Pancreas (tissue), 10 donors: ENCODE results near the gene EXTL1. TPM values are rescaled to one million over a fixed set of nuclear protein-coding genes. Genes with fewer than 3 reads are reported as not detected.
"Not testable (repeated sequence)": the region's sequence is repeated elsewhere in the genome, so short reads cannot be mapped to it uniquely, and the experiment has no call there.

ENCODE experiments used
- ATAC-seq, 4 donors: fragments of 200-7000 bp; cut with Tn5 transposase; one replicate each; pipeline versions ENCODE4 v1.8.0 to v1.9.1; 2020; ENCODE audit warnings: mild to moderate bottlenecking in 4 of 4, moderate library complexity in 4 of 4
- DNase-seq, 6 donors: peaks; one replicate each; pipeline ENCODE4 v3.0.0-alpha.2; 2020
- FAIRE-seq: peaks from 2 replicates; lab custom pipeline; 2012; peaks lifted over from hg19 to GRCh38; lab: Jason Lieb, UNC
- H3K27ac ChIP-seq, 4 donors: fragments of 200-600 bp; sonication (generic); 1 replicate in 3 of 4; 2 replicates in 1 of 4; pipeline versions ENCODE4 v1.5.0 to v1.8.0; 2020
- H3K27me3 ChIP-seq, 4 donors: fragments of 200-600 bp; one replicate each; pipeline ENCODE4 v1.8.0; 2021
- H3K36me3 ChIP-seq, 3 donors: fragments of 200-600 bp; sonication (generic) in 1 of 3; one replicate each; pipeline versions ENCODE4 v1.5.0 to v1.8.0; 2020 to 2021
- H3K4me1 ChIP-seq, 3 donors: fragments of 200-600 bp; one replicate each; pipeline ENCODE4 v1.8.0; 2021
- H3K4me3 ChIP-seq, 4 donors: fragments of 200-600 bp; sonication (generic) in 2 of 4; one replicate each; pipeline versions ENCODE4 v1.5.0 to v1.8.0; 2020 to 2021
- H3K9me3 ChIP-seq, 4 donors: fragments of 200-600 bp; one replicate each; pipeline ENCODE4 v1.8.0; 2021
- WGBS, 2 donors: extraction: QIAGEN DNeasy Blood & Tissue Kit; methylation state at CpG; one replicate each; pipeline ENCODE4 v1.1.7; 2013; 5-methylcytosine and 5-hydroxymethylcytosine counted together
- intact Hi-C, 3 donors: fragments of 100-400 bp; cut with DNase I; formaldehyde crosslinking; loops; one replicate each; pipeline versions ENCODE4 v1.11.1 to v1.14.2; 2022
- polyA plus RNA-seq, 2 donors: library from polyadenylated mRNA; stranded (reverse); fragments of 200-250 nt; gene quantifications; one replicate each; pipeline ENCODE4 v1.2.3, GENCODE V29; 2013
- total RNA-seq, 6 donors: library from RNA; stranded (reverse); fragmentation: NEBNext Ultra II Directional in 4 of 6; extraction: Animal tissue kit (Norgen Biotek cat#: 25700) in 4 of 6; gene quantifications; one replicate each; pipeline versions ENCODE4 v1.2.1 to v1.2.4, GENCODE V29; 2021 to 2023
- TF ChIP-seq, protein P1 (sequence below), 4 donors: fragments of 200-600 bp; sonication (generic) in 3 of 4; IDR thresholded peaks; one replicate each; pipeline versions ENCODE4 v1.5.0 to v1.8.0; 2021; ENCODE audit warnings: antibody characterized with exemption in 4 of 4
- donor health status: healthy with polysubstance abuse.
- donor health status: DM: no; HTN: no; CAD: no; lungs with moderate emphysema.
- donor health status: DM: no; HTN: no; CAD: no.
- donor health status: control.
- donor health status: control.
- donor health status: Bipolar disorder and iron deficiency.
- donor health status: DM: yes; HTN: yes; CAD: no.
- donor health status: DM: no; HTN: no; CAD: no.
- donor health status: DM: no; HTN: no; CAD: no.
- donor health status: DM: yes; HTN: yes; CAD: no.

Gene EXTL1
- total and polyA plus RNA-seq, 8 donors, result 0.04 to 0.34 (median 0.18) TPM

DNA sequence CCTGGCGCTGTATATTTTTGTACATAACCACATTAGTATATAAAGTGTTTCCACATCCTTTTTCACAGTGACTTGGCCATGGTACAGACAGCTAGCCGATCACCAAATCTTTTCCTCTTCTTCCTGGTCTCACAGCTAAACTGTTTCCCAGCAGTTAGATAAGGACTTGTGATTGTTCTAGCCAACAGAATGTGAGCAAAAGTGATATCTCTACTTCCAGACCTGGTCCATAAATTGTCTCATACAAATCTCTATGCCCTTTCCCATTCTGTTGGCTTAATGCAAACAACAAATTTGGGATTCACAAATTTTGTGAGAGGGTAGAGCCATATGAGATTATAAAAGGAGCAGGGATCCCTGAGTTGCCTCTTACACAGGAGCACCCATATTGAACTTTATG is 43.2 kb upstream of the EXTL1 start:
- FAIRE-seq (no peak), DNase-seq (no peak), ATAC-seq (no peak)
- no peak overlapping the region for H3K4me3 ChIP-seq
- no peaks in the 10 kb centered on the region for H3K9me3 ChIP-seq
- no peaks in the 10 kb centered on the region for H3K4me1 ChIP-seq
- no peak overlapping the region for H3K27ac ChIP-seq
- H3K36me3 ChIP-seq, result peaks cover 0 to 53% (median 23%) of the 10 kb centered on the region in 3 donors
- TF ChIP-seq, protein P1, sequence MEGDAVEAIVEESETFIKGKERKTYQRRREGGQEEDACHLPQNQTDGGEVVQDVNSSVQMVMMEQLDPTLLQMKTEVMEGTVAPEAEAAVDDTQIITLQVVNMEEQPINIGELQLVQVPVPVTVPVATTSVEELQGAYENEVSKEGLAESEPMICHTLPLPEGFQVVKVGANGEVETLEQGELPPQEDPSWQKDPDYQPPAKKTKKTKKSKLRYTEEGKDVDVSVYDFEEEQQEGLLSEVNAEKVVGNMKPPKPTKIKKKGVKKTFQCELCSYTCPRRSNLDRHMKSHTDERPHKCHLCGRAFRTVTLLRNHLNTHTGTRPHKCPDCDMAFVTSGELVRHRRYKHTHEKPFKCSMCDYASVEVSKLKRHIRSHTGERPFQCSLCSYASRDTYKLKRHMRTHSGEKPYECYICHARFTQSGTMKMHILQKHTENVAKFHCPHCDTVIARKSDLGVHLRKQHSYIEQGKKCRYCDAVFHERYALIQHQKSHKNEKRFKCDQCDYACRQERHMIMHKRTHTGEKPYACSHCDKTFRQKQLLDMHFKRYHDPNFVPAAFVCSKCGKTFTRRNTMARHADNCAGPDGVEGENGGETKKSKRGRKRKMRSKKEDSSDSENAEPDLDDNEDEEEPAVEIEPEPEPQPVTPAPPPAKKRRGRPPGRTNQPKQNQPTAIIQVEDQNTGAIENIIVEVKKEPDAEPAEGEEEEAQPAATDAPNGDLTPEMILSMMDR (IDR thresholded peaks at IDR 0.05), result no peak
- 85 to 89% methylated on average over 2 of the region's 2 CpGs for WGBS, 2 donors
- intact Hi-C loops, result no loop called here
- H3K27me3 ChIP-seq, result no peaks in the 10 kb centered on the region

DNA sequence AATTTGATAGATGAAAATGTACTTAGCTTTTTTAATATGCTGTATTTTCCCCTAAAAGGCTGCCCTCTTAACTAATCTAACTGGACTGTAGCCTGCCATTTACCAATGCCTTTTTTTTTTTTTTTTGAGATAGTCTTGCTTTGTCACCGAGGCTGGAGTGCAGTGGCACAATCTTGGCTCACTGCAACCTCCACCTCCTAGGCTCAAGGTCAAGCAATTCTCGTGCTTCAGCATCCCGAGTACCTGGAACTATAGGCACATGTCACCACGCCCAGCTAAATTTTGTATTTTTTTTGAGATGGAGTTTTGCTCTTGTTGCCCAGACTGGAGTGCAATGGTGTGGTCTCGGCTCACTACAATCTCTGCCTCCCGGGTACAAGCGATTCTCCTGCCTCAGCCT is 42.4 kb upstream of the EXTL1 start:
- H3K27me3 ChIP-seq, result no peaks in the 10 kb centered on the region
- FAIRE-seq (no peak), DNase-seq (peak in 2 of 6 donors; percentile 7 to 20), ATAC-seq (peak in 2 of 4 donors; percentile 24 to 69)
- H3K9me3 ChIP-seq, result no peaks in the 10 kb centered on the region
- TF ChIP-seq, protein P1 (IDR thresholded peaks at IDR 0.05), result no peak
- peaks cover 0 to 55% (median 15%) of the 10 kb centered on the region in 3 donors for H3K36me3 ChIP-seq
- 45 to 56% methylated on average over 7 of the region's 7 CpGs for WGBS, 2 donors
- H3K27ac ChIP-seq, result no peak overlapping the region
- no peaks in the 10 kb centered on the region for H3K4me1 ChIP-seq
- intact Hi-C loops, result no loop called here
- H3K4me3 ChIP-seq, result no peak overlapping the region

DNA sequence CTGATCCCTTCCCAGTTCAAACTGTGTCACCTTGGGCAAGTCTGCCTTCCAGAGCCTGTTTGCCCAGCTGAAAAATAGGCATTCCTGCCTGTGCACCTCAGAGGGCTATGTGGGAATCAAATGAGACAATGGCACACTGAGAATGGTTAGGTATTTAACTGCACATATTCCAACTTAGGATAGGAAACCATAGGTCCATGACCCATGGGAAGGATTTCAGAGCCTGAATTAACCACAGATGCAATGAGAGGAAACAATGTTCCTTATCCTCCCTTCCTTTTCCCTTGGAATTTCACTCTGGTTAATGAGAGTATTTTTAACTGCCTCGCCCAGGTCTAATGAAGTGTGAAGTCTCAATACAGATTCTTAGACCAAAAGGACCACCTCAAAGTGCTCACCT is 36.4 kb upstream of the EXTL1 start:
- H3K9me3 ChIP-seq, result no peaks in the 10 kb centered on the region
- intact Hi-C loops, result no loop called here
- H3K27me3 ChIP-seq, result no peaks in the 10 kb centered on the region
- DNase-seq (no peak), FAIRE-seq (no peak), ATAC-seq (no peak)
- H3K36me3 ChIP-seq, result peaks cover 0 to 34% (median 11%) of the 10 kb centered on the region in 3 donors
- no peaks in the 10 kb centered on the region for H3K4me1 ChIP-seq
- H3K27ac ChIP-seq, result no peak overlapping the region
- H3K4me3 ChIP-seq, result no peak overlapping the region
- 94 to 96% methylated on average over 1 of the region's 1 CpG for WGBS, 2 donors
- TF ChIP-seq, protein P1 (IDR thresholded peaks at IDR 0.05), result no peak

DNA sequence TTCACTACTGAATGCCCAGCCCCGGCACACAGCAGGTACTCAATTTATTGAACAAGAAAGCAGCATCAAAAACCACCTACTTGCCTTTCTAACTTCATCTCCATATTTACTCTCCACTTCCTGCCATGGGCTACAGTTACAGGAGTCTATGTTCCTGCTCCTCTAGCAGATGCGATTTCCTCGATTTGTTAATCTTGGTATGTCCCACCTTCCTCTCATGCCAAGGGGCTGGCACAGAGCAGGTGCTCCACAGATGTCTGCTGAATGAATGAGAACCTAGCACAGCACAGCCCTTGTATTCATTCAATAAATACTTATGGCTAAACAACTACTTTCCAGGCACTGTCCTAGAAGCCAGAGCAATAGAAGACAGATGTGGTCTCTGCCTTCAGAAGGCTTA is 35.9 kb upstream of the EXTL1 start:
- no peaks in the 10 kb centered on the region for H3K27me3 ChIP-seq
- no peak overlapping the region for H3K27ac ChIP-seq
- 97 to 100% methylated on average over 3 of the region's 3 CpGs for WGBS, 2 donors
- DNase-seq (no peak), ATAC-seq (no peak), FAIRE-seq (no peak)
- intact Hi-C loops, result no loop called here
- peaks cover 0 to 37% (median 11%) of the 10 kb centered on the region in 3 donors for H3K36me3 ChIP-seq
- no peaks in the 10 kb centered on the region for H3K9me3 ChIP-seq
- no peak overlapping the region for H3K4me3 ChIP-seq
- no peaks in the 10 kb centered on the region for H3K4me1 ChIP-seq
- TF ChIP-seq, protein P1 (IDR thresholded peaks at IDR 0.05), result no peak

DNA sequence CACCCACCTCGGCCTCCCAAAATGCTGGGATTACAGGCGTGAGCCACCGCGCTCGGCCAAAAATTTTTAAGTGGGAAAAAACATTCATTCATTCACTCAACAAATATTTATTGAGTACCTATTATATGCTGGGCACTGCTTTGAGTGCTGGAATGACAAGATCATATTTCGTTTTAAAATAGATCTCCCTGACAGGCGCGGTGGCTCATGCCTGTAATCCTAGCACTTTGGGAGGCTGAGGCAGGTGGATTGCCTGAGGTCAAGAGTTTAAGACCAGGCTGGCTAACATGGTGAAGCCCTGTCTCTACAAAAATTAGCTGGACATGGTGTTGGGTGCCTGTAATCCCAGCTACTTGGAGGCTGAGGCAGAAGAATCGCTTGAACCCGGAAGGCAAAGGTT is 34.8 kb upstream of the EXTL1 start:
- H3K9me3 ChIP-seq, intact Hi-C loops, DNase-seq, H3K4me3 ChIP-seq, H3K4me1 ChIP-seq, ATAC-seq, H3K27ac ChIP-seq, H3K27me3 ChIP-seq, FAIRE-seq: not testable (repeated sequence)
- H3K36me3 ChIP-seq, result peaks cover 0 to 33% (median 11%) of the 10 kb centered on the region in 3 donors
- 98% methylated on average over 10 of the region's 10 CpGs for WGBS, 2 donors
